GM18505 (cell line): ENCODE data around the gene PARD6B.
"Not testable (repeated sequence)": the region's sequence is repeated elsewhere in the genome, so short reads cannot be mapped to it uniquely, and the experiment has no call there.

Source experiments
- ATAC-seq: cut with Tn5 transposase; IDR thresholded peaks from one replicate; pipeline ENCODE4 v1.9.1; 2021; ENCODE audit not compliant: unreplicated experiment
- POLR2A ChIP-seq: IDR thresholded peaks from 4 replicates; pipeline ENCODE4 v1.6.1; 2011; ENCODE audit warnings: borderline replicate concordance; ENCODE audit not compliant: insufficient read depth, insufficient read length; ENCODE audit errors: extremely low read depth

Gene PARD6B

DNA sequence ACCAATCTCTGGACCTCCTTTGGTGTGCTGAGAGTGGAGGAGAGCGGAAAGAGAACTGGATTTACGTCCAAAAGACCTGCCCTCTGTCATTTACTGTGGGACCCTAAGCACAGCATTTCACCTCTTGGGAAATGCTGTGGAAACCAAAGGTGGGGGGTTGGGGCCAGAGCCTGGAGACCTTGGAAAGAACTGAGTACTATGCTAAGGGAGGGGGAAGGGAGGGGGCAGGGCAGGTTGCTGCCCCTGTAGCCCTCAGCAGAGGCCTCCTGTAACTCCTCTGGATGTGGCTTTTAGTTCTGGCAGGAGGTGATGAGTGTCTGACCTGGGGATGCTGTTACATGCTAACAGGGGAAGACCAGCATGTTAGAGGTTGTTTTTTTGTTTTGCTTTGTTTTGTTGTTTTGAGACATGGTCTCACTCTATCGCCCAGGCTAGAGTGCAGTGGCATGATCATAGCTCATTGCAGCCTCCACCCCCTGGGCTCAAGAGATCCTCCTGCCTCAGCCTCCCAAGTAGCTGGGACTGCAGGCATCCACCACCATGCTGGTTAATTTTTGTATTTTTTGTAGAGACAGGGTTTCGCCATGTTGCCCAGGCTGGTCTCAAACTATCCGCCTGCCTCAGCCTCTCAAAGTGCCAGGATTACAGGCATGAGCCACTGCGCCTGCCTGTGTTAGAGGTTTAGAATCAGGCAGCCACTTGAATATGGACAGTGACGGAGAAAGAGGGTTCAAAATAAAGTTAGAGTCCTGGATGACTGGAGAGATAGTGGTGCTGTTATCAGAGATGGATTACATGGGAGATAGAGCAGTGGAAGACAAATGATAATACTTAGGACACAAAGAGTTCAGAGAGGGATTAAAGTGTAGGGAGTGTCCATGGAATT, 18.4 kb upstream of the PARD6B start:
- TF ChIP-seq POLR2A: no peak
- no peak for ATAC-seq

DNA sequence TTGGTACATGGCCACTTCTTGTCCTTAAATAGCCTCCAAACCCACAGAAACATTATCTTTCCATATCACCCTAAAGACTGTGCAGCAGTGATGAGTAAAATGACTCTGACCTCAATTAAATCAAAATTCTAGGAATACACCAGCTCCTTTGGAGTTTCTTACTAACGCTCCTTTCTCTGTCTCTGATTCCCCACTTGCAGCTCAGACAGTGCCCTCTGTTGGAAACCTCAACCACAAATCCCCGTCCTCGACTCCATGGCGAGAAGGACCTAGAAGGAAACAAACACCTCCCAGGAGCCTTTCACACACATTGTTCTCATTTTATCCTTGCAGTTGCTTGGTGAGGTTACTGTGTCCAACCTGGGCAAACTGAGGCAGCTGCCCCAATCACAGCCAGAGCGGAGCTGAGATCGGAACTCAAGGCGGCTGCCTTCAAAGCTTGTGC, 17.7 kb upstream of the PARD6B start:
- ATAC-seq: no peak

DNA sequence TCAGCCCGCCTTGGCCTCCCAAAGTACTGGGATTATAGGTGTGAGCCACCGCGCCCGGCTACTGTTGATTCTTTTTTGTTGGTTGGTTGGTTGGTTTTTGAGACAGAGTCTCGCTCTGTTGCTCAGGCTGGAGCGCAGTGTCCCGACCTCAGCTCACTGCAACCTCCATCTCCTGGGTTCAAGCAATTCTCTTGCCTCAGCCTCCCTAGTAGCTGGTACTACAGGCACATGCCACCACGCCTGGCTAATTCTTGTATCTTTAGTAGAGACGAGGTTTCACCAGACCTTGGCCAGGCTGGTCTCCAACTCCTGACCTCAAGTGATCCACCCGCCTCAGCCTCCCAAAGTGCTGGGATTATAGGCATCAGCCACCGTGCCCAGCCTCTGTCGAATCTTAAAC, 17.0 kb upstream of the PARD6B start:
- ATAC-seq: not testable (repeated sequence)

More for the DNA sequence above, 17.7 kb upstream of the PARD6B start:
- TF ChIP-seq POLR2A: no peak

DNA sequence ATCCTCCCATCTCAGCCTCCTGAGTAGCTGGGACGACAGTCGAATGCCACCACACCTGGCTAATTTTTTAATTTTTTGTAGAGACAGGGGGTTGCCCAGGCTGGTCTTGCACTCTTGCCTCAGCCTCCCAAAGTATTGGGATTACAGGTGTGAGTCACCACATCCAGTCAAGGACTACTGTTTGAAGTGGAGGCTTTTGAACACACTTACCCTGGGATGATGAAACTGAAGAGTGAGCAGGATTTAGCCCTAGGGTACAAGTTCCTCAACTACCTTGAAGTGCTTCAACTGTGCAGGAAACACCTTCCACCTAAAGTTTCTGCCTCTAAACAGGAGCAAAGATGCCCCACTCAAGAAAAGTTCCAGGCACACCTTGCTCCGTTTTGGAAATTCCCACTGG, 15.7 kb upstream of the PARD6B start:
- ATAC-seq: no peak
- no peak for TF ChIP-seq POLR2A

DNA sequence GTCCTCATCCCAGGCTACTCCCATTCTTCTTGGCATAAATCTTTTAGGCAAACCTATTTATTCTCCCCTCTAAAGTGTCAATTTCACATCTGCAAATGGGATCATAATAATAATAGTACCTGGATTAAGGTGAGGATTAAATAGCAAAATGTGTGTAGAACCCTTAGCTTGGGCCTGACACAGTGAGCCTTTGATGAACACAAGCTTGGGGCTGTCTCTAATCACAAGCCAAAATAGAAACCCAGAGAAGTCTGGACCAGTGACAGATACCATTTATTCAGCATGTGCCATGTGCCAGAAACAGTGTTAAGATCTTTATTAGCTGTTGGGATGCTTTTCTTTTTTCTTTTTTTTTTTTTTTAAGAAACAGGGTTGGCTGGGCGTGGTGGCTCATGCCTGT, 14.9 kb upstream of the PARD6B start:
- no peak for TF ChIP-seq POLR2A
- ATAC-seq: no peak

DNA sequence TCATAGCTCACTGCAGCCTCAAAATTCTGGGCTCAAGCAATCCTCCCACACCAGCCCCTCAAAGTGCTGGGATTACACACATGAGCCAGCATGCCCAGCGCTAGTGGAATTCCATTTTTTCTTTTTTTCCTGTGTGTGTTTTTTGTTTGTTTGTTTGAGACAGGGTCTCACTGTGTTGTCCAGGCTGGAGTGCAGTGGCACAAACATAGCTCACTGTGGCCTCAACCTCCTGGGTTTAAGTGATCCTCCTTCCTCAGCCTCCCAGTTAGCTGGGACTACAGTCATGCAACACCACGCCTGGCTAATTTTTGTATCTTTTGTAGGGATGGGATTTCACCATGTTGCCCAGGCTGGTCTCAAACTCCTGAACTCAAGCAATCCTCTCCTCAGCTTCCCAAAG, 14.1 kb upstream of the PARD6B start:
- no peak for TF ChIP-seq POLR2A
- no peak for ATAC-seq

DNA sequence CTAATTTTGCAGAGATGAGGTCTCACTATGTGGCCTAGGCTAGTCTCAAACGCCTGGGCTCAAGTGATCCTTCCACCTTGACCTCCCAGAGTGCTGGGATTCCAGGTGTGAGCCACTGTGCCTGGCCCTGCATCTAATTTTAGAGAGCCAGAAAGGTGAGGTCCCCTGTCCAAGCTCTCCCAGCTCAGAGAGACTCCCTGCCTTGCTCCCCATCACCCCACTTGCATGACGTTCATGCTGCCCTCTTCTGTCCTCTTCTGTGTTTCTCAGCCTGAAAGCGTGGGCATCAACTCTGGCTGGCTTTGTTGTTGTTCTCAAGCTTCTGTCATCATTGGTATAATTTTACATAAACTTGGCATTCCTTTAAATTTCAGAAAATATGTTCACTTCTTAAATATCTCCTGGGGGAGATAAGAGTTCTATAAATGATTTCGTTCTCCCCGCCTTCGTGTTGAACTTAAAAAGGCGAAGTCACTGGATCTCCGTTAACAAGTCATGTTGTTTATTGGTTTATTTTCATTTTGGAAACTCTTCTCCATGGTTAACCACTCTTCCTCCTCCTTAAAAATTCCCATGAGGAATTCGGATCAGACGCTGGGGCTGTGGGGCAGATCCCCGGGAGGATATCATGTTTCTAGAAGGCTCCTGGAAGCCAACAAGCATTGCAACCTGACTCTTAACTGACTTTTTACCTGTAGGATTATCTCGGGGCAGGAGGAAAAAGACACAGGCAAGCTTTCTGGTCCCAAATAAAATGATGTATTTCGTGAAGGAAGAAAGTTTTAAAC, 13.2 kb upstream of the PARD6B start:
- TF ChIP-seq POLR2A: no peak
- ATAC-seq: no peak

DNA sequence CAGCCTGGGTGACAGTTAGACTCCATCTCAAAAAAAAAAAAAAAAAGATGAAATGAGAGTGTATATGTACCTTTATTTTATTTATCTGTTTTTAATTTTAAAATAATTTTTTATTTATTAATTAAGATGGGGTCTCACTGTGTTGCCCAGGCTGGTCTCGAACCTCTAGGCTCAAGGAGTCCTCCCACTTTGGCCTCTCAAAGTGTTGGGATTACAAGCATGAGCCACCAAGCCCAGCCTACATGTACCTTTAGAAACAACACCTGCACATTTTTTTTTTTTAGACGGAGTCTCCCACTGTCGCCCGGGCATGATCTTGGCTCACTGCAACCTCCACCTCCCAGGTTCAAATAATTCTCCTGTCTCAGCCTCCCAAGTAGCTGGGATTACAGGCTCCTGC, 12.1 kb upstream of the PARD6B start:
- TF ChIP-seq POLR2A: no peak
- ATAC-seq: no peak

DNA sequence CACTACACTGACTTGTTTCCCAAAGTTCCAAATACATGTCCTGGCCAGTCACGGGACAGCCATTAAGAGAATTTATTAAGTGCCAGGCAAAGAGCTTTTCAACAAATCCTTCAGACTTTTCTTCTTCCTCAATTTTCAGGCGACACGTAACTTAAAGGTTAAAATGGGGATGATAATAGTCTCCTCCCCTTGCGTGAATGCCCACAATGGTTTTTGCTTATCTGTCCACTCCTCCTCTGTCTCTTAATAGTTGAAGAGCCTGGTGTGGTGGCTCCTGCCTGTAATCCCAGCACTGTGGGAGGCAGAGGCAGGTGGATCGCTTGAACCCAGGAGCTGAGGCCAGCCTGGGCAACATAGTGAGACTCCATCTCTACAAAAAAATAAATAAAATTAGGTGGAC, 11.4 kb upstream of the PARD6B start:
- ATAC-seq: no peak

DNA sequence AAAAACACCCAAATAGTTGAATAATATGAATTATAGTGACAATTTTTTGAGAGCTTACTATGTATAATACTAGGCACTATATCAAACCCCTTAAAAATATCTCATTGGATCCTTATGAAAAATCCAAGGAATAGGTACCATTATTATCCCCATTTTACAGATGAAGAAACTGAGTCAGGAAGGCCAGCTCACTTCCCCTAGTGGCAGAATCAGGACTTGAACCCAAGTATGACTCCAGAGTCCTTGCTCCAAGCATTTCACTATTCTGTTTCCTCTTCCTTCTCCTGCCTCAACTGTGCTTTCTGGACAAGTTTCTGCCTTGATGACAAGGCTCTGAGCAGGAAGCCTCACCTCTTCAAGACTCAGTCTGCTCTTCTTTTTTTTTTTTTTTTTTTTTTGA, 10.8 kb upstream of the PARD6B start:
- no peak for ATAC-seq
- TF ChIP-seq POLR2A: no peak

More for the DNA sequence above, 11.4 kb upstream of the PARD6B start:
- no peak for TF ChIP-seq POLR2A

DNA sequence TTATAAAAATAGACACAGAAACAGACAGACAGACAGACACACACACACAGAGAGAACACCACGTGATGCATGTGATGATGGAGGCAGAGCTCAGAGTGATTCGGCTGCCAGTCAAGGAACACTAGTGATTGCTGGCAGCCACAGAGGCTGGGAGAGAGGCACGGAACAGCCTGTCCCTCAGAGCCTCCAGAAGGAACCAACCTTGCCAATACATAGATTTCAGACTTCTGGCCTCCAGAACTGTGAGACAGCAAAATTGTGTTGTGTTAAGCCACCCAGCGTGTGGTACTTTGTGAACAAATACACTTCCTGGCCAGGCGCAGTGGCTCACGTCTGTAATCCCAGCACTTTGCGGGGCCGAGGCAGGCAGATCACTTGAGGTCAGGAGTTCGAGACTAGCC, 9.5 kb upstream of the PARD6B start:
- TF ChIP-seq POLR2A: no peak
- no peak for ATAC-seq

DNA sequence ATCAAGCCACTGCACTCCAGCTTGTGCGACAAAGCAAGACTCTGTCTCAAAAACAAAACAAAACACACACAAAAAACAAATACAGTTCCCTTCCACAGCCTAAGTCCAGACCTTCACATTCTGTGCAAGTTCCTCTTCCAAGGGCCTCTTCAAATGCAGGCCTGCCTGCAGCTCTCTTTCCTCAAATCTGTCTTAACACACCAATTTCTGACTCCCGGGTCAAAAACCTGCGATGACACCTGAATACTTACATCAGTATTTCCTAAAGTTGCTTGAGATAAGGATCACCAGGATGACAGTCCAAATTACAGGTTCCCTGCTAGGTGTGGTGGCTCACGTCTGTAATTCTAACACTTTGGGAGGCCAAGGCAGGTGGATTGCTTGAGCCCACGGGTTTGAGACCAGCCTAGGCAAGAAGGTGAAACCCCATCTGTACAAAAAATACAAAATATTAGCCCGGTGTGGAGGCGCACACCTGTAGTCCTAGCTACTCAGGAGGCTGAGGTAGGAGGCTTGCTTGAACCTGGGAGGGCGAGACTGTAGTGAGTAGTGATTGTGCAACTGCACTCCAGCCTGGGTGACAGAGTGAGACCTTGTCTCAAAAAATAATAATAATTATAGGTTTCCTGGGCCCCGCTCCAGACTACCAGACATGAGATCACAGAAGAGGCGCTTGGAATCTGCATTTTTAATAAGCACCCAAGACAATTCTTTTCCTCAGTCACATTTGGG, 8.8 kb upstream of the PARD6B start:
- no peak for TF ChIP-seq POLR2A
- ATAC-seq: no peak

DNA sequence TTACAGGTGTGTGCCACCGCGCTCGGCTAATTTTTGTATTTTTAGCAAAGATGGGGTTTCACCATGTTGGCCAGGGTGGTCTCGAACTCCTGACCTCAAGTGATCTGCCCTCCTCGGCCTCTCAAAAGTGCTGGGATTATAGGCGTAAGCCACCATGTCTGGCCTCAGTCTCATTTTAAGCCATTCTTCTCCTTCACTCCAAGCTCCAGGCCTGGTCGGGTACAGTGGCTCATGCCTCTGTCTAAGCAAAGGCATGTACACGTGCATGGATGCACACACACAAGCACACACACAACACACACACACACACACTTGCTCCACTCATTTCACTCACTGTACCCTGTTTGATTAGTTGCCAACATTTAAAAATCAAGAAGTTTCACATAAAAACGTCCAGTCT, 7.7 kb upstream of the PARD6B start:
- TF ChIP-seq POLR2A: no peak
- ATAC-seq: no peak
